GM21381 (cell line): ENCODE results near the gene POLE2.
A peak's percentile ranks its signal among the peaks of the same experiment; 100 is the strongest.
"Not testable (repeated sequence)": the region's sequence is repeated elsewhere in the genome, so short reads cannot be mapped to it uniquely, and the experiment has no call there.

Experiments used
- ATAC-seq: cut with Tn5 transposase; IDR thresholded peaks from one replicate; pipeline ENCODE4 v1.9.1; 2021; ENCODE audit warnings: mild to moderate bottlenecking, moderate library complexity; ENCODE audit not compliant: unreplicated experiment

Gene POLE2, protein sequence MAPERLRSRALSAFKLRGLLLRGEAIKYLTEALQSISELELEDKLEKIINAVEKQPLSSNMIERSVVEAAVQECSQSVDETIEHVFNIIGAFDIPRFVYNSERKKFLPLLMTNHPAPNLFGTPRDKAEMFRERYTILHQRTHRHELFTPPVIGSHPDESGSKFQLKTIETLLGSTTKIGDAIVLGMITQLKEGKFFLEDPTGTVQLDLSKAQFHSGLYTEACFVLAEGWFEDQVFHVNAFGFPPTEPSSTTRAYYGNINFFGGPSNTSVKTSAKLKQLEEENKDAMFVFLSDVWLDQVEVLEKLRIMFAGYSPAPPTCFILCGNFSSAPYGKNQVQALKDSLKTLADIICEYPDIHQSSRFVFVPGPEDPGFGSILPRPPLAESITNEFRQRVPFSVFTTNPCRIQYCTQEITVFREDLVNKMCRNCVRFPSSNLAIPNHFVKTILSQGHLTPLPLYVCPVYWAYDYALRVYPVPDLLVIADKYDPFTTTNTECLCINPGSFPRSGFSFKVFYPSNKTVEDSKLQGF

DNA sequence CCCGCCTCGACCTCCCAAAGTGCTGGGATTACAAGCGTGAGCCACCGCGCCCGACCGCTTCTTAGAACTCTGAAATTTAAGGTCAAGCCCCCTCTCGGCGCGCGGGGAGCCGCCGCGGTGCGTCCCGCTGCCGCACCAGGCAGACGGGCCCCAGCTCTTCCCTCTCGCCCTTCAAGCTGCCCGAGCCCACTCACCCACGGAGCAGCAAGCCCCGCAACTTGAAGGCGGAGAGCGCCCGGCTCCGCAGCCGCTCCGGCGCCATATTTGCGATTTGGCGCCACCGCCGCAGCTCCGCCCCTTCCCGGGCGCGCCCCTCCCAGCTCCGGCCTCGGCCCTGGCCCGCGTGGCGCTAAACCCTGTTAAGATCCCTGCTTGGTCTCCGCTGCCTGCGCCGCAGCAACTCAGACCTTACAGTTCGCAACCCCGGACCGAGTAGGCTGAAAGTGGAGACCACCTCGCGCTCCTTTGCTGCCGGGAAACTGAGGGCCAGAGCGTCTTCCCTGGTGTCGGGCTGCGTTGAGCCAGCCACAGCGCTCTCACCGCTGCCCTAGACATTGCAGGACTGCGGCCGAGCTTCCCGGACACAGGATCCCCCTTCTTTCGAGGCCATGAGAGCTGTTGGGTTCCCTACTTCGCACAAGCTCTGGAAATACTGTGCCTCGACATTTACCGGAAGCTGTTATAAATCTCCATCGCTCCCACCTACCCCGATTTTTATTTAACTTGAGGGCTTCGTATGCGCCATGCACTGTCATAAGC is at the start of gene POLE2:
POLE2 (minus strand) TSS at position 273 of the 759 bp plus-strand sequence; CDS start at position 262, 11 bp downstream.
- peak; percentile 83 for ATAC-seq

- ATAC-seq = not testable (repeated sequence)
These were observed 47.7 kb upstream of the POLE2 start for GRCh38 chr14:49735669-49736068.

GRCh38 chr14:49733836-49734235 is 45.8 kb upstream of the POLE2 start:
- no peak for ATAC-seq

DNA sequence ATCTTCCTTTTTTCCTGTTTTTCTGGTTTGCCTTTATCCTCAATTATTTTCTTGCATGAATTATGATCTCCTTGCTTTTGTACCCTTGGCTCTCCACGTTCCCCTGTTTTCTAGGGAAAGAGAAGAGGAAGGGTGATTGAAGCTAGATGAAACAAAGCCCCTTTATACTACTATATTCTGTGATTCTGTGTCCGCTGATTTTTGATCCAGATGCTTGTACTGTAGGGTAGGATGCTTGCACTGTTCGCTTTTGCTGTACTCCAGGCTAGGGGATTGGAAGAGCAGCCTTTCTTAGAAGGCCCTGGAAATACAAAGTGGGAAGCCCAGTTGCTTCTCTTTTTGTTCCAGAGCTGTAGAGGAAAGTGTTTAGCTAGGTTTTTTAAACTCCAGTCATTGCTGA is 44.9 kb upstream of the POLE2 start:
- no peak for ATAC-seq

GRCh38 chr14:49727171-49727570 is 39.2 kb upstream of the POLE2 start:
- ATAC-seq = no peak

DNA sequence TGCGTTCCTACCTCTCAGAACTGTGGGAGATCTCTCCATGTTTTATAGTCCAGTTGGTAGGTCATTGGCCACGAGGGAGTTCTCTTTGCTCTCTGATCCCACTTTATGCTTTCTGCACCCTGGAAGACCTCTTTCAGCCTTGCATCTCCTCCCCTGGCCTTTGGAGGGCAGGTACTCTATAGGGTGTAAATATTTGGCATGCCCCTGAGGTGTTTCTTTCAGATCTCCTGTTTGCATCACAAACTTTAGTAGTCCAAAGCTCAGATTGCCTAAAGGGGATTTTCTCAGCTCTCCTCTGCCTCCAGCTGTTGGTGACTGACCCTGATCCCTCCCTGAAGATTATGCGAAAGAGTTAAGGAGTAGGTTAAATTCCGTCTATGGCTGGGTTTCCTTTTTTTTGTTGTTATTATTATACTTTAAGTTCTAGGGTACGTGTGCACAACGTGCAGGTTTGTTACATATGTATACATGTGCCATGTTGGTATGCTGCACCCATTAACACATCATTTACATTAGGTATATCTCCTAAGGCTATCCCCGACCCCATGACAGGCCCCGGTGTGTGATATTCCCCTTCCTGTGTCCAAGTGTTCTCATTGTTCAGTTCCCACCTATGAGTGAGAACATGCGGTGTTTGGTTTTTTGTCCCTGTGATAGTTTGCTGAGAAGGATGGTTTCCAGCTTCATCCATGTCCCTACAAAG is 33.9 kb upstream of the POLE2 start:
- ATAC-seq = not testable (repeated sequence)

DNA sequence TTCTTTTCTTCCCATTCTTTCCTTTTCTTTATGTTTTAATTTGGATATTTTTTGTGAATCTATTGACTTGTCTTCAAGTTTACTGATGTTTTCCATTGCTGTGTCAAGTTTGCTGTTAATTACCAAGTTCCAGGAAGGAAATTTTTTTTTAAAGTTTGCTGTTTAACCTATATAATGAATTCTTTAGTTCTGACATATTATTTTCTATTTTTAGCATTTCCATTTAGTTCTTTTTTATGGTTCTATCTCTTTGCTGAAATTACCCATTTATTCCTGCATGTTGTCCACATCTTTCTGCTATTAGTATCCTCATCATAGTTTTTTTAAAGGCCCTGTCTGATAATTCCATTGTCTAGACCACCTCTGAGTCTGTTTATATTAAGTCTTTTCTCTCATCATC is 32.7 kb upstream of the POLE2 start:
- ATAC-seq = no peak

GRCh38 chr14:49710993-49711392 is 23.0 kb upstream of the POLE2 start:
- ATAC-seq = not testable (repeated sequence)

- not testable (repeated sequence) for ATAC-seq
These were observed 16.5 kb upstream of the POLE2 start for GRCh38 chr14:49704471-49704870.

DNA sequence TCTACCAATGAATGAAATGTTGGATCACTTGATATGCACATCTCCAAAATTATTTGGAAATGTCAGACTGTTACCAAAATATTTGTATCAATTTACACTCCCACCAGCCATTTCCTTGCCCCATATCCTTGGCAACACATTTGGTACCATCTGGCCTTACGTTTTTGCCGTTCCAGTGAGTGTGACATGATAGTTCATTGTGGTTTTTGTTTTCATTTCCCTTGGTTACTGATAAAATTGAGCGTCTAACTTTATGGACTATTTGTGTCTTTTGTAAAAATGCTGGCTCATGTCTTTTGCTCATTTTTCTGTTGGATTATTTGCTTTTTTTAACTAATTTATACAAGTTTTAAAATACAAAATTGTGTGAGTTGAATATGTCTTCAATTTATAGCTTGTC is 16.0 kb upstream of the POLE2 start:
- no peak for ATAC-seq

- ATAC-seq = no peak
These were observed 14.7 kb upstream of the POLE2 start for GRCh38 chr14:49702725-49703124.

GRCh38 chr14:49693735-49694124 is 5.7 kb upstream of the POLE2 start:
- ATAC-seq = not testable (repeated sequence)

GRCh38 chr14:49692811-49693734 is 5.1 kb upstream of the POLE2 start, which contains the start of gene KLHDC1:
KLHDC1 (plus strand) TSS chr14:49693120; CDS start chr14:49693195, 75 bp downstream.
- ATAC-seq = peak; percentile 65

- no peak for ATAC-seq
These were observed 4.3 kb upstream of the POLE2 start for GRCh38 chr14:49692193-49692757.

- no peak for ATAC-seq
These were observed 3.0 kb upstream of the POLE2 start for GRCh38 chr14:49691031-49691430.

- no peak for ATAC-seq
These were observed 652 bp upstream of the POLE2 start for GRCh38 chr14:49688701-49689030.

DNA sequence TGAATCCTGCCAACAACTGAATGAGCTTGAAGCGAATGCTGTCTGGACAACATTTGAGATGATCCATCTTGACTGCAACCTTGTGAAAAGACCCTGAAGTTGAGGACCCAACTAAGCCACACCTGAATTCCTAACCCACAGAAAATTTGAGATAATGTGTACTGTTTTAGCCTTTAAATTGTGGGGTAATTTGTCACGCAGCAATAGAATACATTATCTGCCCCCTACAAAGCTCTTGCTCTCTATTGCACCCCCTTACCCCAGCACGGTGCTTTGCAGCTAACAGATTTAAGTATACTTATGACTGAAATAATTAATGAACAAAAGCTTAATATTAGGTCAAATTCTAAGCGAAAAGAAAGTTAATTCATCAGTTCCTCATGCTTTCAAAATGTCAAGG is 1.6 kb downstream of the POLE2 start:
- ATAC-seq = no peak

GRCh38 chr14:49679271-49679670 is 8.7 kb downstream of the POLE2 start:
- ATAC-seq = no peak

- ATAC-seq = no peak
These were observed 10.4 kb downstream of the POLE2 start for GRCh38 chr14:49677643-49678042.

- ATAC-seq = no peak
These were observed 14.4 kb downstream of the POLE2 start for GRCh38 chr14:49673586-49673985.
